HEK293 (cell line): ENCODE results near the gene CAB39L.

Experiments used
- BCL11A ChIP-seq: fragments of 450-650 bp; formaldehyde crosslinking; IDR thresholded peaks from 2 replicates; pipeline ENCODE4 v1.5.1; 2016; ENCODE audit warnings: low read depth, missing biosample characterization, missing genetic modification characterization
- CTCF ChIP-seq: fragments of 450-650 bp; formaldehyde crosslinking; IDR thresholded peaks from 2 replicates; pipeline ENCODE4 v1.5.1; 2016; ENCODE audit warnings: missing biosample characterization, missing genetic modification characterization
- ELK4 ChIP-seq: IDR thresholded peaks from 2 replicates; pipeline ENCODE4 v1.6.1; 2011; ENCODE audit warnings: mild to moderate bottlenecking, low read depth, low read length, borderline replicate concordance
- REST ChIP-seq: fragments of 450-650 bp; formaldehyde crosslinking; IDR thresholded peaks from 2 replicates; pipeline ENCODE4 v1.5.1; 2016; ENCODE audit warnings: missing biosample characterization, missing genetic modification characterization
- ZFP3 ChIP-seq: fragments of 450-650 bp; formaldehyde crosslinking; IDR thresholded peaks from 2 replicates; pipeline ENCODE4 v1.5.1; 2016; ENCODE audit warnings: low read depth, missing biosample characterization, missing genetic modification characterization
- ZNF654 ChIP-seq: fragments of 450-650 bp; formaldehyde crosslinking; IDR thresholded peaks from 2 replicates; pipeline ENCODE4 v1.5.1; 2016; ENCODE audit warnings: low read depth, missing biosample characterization, missing genetic modification characterization
- ZNF747 ChIP-seq: fragments of 450-650 bp; formaldehyde crosslinking; IDR thresholded peaks from 2 replicates; pipeline ENCODE4 v1.5.1; 2016; ENCODE audit warnings: missing biosample characterization, missing genetic modification characterization

- TF ChIP-seq BCL11A (tag by site-specific recombination) (no peak), REST (tag by site-specific recombination) (no peak), CTCF (tag by site-specific recombination) (no peak), ZNF654 (tag by site-specific recombination) (no peak), ZNF747 (tag by site-specific recombination) (no peak), ZFP3 (tag by site-specific recombination) (no peak), ELK4 (no peak)
Observed at GRCh38 chr13:49455007-49455398, 11.1 kb upstream of the CAB39L start.
